HepG2 (cell line): ENCODE results near the gene PDZRN4. TPM values are rescaled to one million over a fixed set of nuclear protein-coding genes. Genes with fewer than 3 reads are reported as not detected.

Source experiments
- ATAC-seq: fragments of 200-7000 bp; cut with Tn5 transposase; 3 replicates; pipeline ENCODE4 v1.9.1; 2020; ENCODE audit warnings: mild to moderate bottlenecking, moderate library complexity
- BruUV-seq: library from RNA; stranded (reverse); fragments of 400-500 nt; replicated peaks from 2 replicates; lab custom pipeline; 2021; lab: Mats Ljungman, UMichigan
- CTCF ChIA-PET: fragments of 300-600 bp; formaldehyde crosslinking; extraction: SDS; loops from one replicate; lab custom pipeline; 2021; ENCODE audit warnings: low total read pairs, inconsistent platforms, low intra/inter-chr PET ratio; lab: Yijun Ruan, JAX
- POLR2A ChIA-PET: fragments of 350-600 bp; sonication (Branson Sonifier 250); formaldehyde crosslinking; loops from one replicate; lab custom pipeline; 2020; ENCODE audit warnings: antibody characterized with exemption, inconsistent platforms; lab: Yijun Ruan, JAX
- DNase-seq: peaks from one replicate; pipeline ENCODE4 v3.0.0-alpha.2; 2015; ENCODE audit warnings: low spot score
- FAIRE-seq: peaks from 3 replicates; lab custom pipeline; 2011; peaks lifted over from hg19 to GRCh38; lab: Jason Lieb, UNC
- H2AFZ ChIP-seq: one replicate; pipeline ENCODE4 v1.6.1; 2011; ENCODE audit warnings: low read length, inconsistent platforms
- H3K27ac ChIP-seq: fragments of 300-600 bp; 3 replicates; pipeline ENCODE4 v1.8.0; 2011; ENCODE audit warnings: mixed run types, mild to moderate bottlenecking, mixed read lengths, low read length, inconsistent platforms; ENCODE audit not compliant: insufficient read depth; ENCODE audit errors: extremely low read length
- H3K27me3 ChIP-seq, 2 experiments: fragments of 200-600 bp in 1 of 2; 2 replicates in 1 of 2; 3 replicates in 1 of 2; pipeline versions ENCODE4 v1.6.0 to v1.8.0; 2011; ENCODE audit warnings: low read length in 2 of 2, mild to moderate bottlenecking in 2 of 2, moderate library complexity in 2 of 2, inconsistent platforms in 1 of 2; ENCODE audit not compliant: insufficient read depth in 2 of 2, control insufficient read depth in 1 of 2
- H3K36me3 ChIP-seq, 2 experiments: fragments of 200-600 bp in 1 of 2; replicated peaks in 1 of 2; 2 replicates in 1 of 2; 3 replicates in 1 of 2; pipeline versions ENCODE4 v1.5.1 to v1.8.0; 2011; ENCODE audit warnings: low read length in 2 of 2, inconsistent platforms in 1 of 2; ENCODE audit not compliant: insufficient read depth in 2 of 2, control insufficient read depth in 1 of 2
- H3K4me1 ChIP-seq: 2 replicates; pipeline ENCODE4 v1.5.1; 2012; ENCODE audit warnings: low read length, inconsistent platforms; ENCODE audit not compliant: insufficient read depth
- H3K4me2 ChIP-seq: 2 replicates; pipeline ENCODE4 v1.6.0; 2011; ENCODE audit warnings: low read depth, low read length, inconsistent platforms
- H3K4me3 ChIP-seq, 3 experiments: fragments of 200-600 bp in 1 of 3; sonication (generic), shearing (Covaris generic) in 1 of 3; replicated peaks in 1 of 3; 2 replicates each; pipeline ENCODE4 v1.5.1; 2011 to 2016; ENCODE audit warnings: low read length in 3 of 3, inconsistent platforms in 2 of 3, low read depth in 2 of 3, mild to moderate bottlenecking in 2 of 3, control low read depth in 1 of 3, mixed read lengths in 1 of 3; ENCODE audit not compliant: insufficient read depth in 1 of 3
- H3K79me2 ChIP-seq: one replicate; pipeline ENCODE4 v1.6.1; 2011; ENCODE audit warnings: low read length, inconsistent platforms; ENCODE audit not compliant: insufficient read depth
- H3K9ac ChIP-seq: 2 replicates; pipeline ENCODE4 v1.6.0; 2011; ENCODE audit warnings: mild to moderate bottlenecking, low read depth, low read length, inconsistent platforms; ENCODE audit not compliant: insufficient read depth
- H3K9me3 ChIP-seq: 2 replicates; pipeline ENCODE4 v1.5.1; 2012; ENCODE audit warnings: mild to moderate bottlenecking, low read length
- H4K20me1 ChIP-seq: 2 replicates; pipeline ENCODE4 v1.6.0; 2011; ENCODE audit warnings: inconsistent platforms, mild to moderate bottlenecking, low read length, moderate library complexity; ENCODE audit not compliant: insufficient read depth
- KDM1A ChIP-seq: IDR thresholded peaks from 2 replicates; pipeline ENCODE4 v1.6.1; 2016; ENCODE audit warnings: missing compliant biosample characterization
- MIXL1 ChIP-seq: IDR thresholded peaks from 2 replicates; pipeline ENCODE4 v1.6.1; 2016
- MTA3 ChIP-seq: sonication (generic); formaldehyde crosslinking; IDR thresholded peaks from 2 replicates; pipeline ENCODE4 v1.4.0; 2020; ENCODE audit warnings: missing genetic modification reagents
- NFE2 ChIP-seq: sonication (generic); formaldehyde crosslinking; IDR thresholded peaks from 2 replicates; pipeline ENCODE4 v1.4.0; 2020; ENCODE audit warnings: missing genetic modification reagents
- NFIC ChIP-seq: IDR thresholded peaks from 2 replicates; pipeline ENCODE4 v1.6.1; 2012; ENCODE audit warnings: mild to moderate bottlenecking, low read length, inconsistent platforms
- RFX5 ChIP-seq: IDR thresholded peaks from 2 replicates; pipeline ENCODE4 v1.6.1; 2011; ENCODE audit warnings: low read depth, low read length, improper control_type of control experiment
- TCF7 ChIP-seq: sonication (generic); IDR thresholded peaks from 2 replicates; pipeline ENCODE4 v1.6.1; 2016; ENCODE audit warnings: antibody characterized with exemption, low read depth
- TRIM24 ChIP-seq: sonication (generic); formaldehyde crosslinking; IDR thresholded peaks from 2 replicates; pipeline ENCODE4 v1.8.0; 2022; ENCODE audit warnings: mild to moderate bottlenecking, missing genetic modification reagents
- ZNF569 ChIP-seq: sonication (generic); formaldehyde crosslinking; IDR thresholded peaks from 2 replicates; pipeline ENCODE4 v1.5.0; 2020; ENCODE audit warnings: mild to moderate bottlenecking, missing genetic modification reagents, moderate library complexity, borderline replicate concordance
- ZNF75D ChIP-seq: sonication (generic); formaldehyde crosslinking; IDR thresholded peaks from 2 replicates; pipeline ENCODE4 v1.8.1; 2023; ENCODE audit warnings: missing genetic modification reagents, mild to moderate bottlenecking, borderline replicate concordance
- WGBS: methylation state at CpG from one replicate; pipeline ENCODE4 v1.1.6; 2017; ENCODE audit warnings: low lambda C conversion rate; 5-methylcytosine and 5-hydroxymethylcytosine counted together
- in situ Hi-C: cut with HindIII; loops from 2 replicates; pipeline ENCODE4 v1.10.0; 2017; ENCODE audit warnings: low pct_unique_long_range_greater_than_20kb; ENCODE audit not compliant: extremely low pct_ligation_motif_present
- intact Hi-C: fragments of 100-400 bp; cut with micrococcal nuclease; formaldehyde crosslinking; loops from one replicate; pipeline ENCODE4 v1.10.0; 2022; ENCODE audit not compliant: unreplicated experiment
- polyA plus RNA-seq, 8 experiments: library from polyadenylated mRNA; depleted of rRNA in 3 of 8; stranded (reverse) in 7 of 8; unstranded in 1 of 8; fragments of >200 nt; fragmentation: Illumina TruSeq in 4 of 8; extraction: Trizol in 4 of 8; gene quantifications; 2 replicates each; pipeline versions ENCODE4 v1.2.1 to v1.2.3, GENCODE V29; 2011 to 2016; ENCODE audit warnings: low read depth in 4 of 8, missing spikeins in 1 of 8, mixed read lengths in 1 of 8; ENCODE audit not compliant: insufficient read depth in 1 of 8
- total RNA-seq, 5 experiments: library from RNA; depleted of rRNA; stranded (reverse); fragments of >200 nt; fragmentation: Illumina TruSeq; extraction: Trizol; gene quantifications; 2 replicates each; pipeline ENCODE4 v1.2.3, GENCODE V29; 2016; ENCODE audit warnings: low read depth in 1 of 5
- TF ChIP-seq, protein P1 (sequence below): sonication (generic); formaldehyde crosslinking; IDR thresholded peaks from 2 replicates; pipeline ENCODE4 v1.9.0; 2021; ENCODE audit warnings: missing genetic modification reagents, borderline replicate concordance

Gene PDZRN4
- total and polyA plus RNA-seq, 2 of the 13 experiments (the other 11 are each of a cell fraction or from before 2014, with no cell fraction given): not detected

DNA sequence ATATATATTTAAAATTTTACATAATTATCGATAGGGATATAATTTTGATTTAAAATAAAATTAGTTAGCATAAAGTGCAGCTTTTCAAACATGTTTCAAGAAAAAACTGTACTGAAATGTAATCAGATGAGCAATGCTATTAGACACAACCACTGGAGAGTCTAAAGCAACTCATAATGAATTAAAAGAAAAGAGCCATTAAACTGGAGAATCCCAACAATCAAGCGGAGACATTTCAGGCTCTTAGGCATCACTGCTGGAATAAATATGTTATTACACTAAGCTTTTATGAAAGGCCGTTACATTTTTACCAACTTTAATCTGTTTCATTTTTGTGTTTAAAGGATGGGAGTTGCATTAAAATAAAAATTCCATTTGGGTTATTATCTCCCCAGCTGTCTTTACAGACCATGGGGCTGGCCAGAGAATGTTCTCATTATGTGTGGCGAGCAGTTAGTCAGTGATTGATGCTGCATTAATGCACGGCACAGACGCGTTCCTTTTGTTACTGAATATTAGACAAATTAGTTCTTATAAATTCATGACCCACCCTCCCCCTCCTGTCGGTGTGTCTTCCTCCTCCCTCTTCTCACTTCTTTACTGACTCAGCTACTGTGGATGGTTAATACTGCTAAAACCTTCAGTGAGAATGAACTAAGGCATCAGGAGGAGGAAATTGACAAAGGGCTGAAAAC, 156.8 kb downstream of the PDZRN4 start:
- Histone ChIP-seq H3K27ac (no peak overlapping the region), H3K27me3 (no peaks in the 10 kb centered on the region), H3K4me2 (no peak overlapping the region), H3K9me3 (peaks cover 5% of the 10 kb centered on the region; the same call in 1 of the 2 replicates), H4K20me1 (no peaks in the 10 kb centered on the region), H3K79me2 (no peaks in the 10 kb centered on the region), H3K4me3 (no peak overlapping the region), H2AFZ (no peak overlapping the region), H3K4me1 (no peaks in the 10 kb centered on the region), H3K36me3 (no peaks in the 10 kb centered on the region), H3K9ac (no peak overlapping the region)
- no TSS peak for BruUV-seq
- POLR2A ChIA-PET: no interaction called here
- WGBS: 56% methylated on average over 8 of the region's 8 CpGs
- intact Hi-C loops: no loop called here
- DNase-seq: no peak
- FAIRE-seq: no peak
- no peak for ATAC-seq
- TF ChIP-seq ZNF569 (CRISPR knock-in tag) (no peak), TRIM24 (no peak), RFX5 (no peak), TCF7 (no peak), MTA3 (CRISPR knock-in tag) (no peak), NFIC (no peak), MIXL1 (CRISPR knock-in tag) (no peak), KDM1A (CRISPR knock-in tag) (no peak), ZNF75D (CRISPR knock-in tag) (no peak), NFE2 (CRISPR knock-in tag) (no peak)
- TF ChIP-seq, protein P1, sequence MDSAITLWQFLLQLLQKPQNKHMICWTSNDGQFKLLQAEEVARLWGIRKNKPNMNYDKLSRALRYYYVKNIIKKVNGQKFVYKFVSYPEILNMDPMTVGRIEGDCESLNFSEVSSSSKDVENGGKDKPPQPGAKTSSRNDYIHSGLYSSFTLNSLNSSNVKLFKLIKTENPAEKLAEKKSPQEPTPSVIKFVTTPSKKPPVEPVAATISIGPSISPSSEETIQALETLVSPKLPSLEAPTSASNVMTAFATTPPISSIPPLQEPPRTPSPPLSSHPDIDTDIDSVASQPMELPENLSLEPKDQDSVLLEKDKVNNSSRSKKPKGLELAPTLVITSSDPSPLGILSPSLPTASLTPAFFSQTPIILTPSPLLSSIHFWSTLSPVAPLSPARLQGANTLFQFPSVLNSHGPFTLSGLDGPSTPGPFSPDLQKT: no peak
- in situ Hi-C loops: no loop called here
- CTCF ChIA-PET: no interaction called here
